Stimulated activated CD4-positive, alpha-beta T cell treated with anti-CD3 and anti-CD28 coated beads, Interleukin-4, amount 100 ng/mL, for 24 hours (primary cell): ENCODE results near the gene FRY.

Experiments used
- DNase-seq: peaks from one replicate; pipeline ENCODE4 v3.0.0-alpha.2; 2020

FRY gene

GRCh38 chr13:32087955-32088747, 56.6 kb downstream of the FRY start:
- no peak for DNase-seq

- no peak for DNase-seq
These were observed 60.9 kb downstream of the FRY start for GRCh38 chr13:32092496-32092895.

DNA sequence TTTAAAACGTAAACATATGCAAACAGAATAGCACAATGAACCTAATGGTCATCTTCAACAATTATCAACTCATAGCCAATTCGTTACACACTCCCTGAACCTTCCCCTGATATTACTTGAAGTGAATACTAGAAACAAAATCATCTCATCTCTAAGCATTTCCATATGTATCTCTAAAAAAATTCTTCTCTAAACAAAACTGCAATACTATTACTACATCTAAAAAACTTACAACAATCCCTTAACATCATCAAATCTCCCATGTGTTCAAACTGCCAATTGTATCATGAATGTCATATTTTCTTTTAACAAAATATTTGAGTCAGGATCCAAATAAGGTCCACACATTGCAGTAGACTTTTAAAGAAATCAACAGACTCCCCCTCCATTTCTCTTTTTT, 61.4 kb downstream of the FRY start:
- no peak for DNase-seq

GRCh38 chr13:32098272-32098671, 66.7 kb downstream of the FRY start:
- no peak for DNase-seq

GRCh38 chr13:32105653-32106313, 74.2 kb downstream of the FRY start:
- DNase-seq = no peak

- DNase-seq = no peak
These were observed 75.9 kb downstream of the FRY start for GRCh38 chr13:32107474-32107873.

- no peak for DNase-seq
These were observed 76.4 kb downstream of the FRY start for GRCh38 chr13:32107973-32108372.

DNA sequence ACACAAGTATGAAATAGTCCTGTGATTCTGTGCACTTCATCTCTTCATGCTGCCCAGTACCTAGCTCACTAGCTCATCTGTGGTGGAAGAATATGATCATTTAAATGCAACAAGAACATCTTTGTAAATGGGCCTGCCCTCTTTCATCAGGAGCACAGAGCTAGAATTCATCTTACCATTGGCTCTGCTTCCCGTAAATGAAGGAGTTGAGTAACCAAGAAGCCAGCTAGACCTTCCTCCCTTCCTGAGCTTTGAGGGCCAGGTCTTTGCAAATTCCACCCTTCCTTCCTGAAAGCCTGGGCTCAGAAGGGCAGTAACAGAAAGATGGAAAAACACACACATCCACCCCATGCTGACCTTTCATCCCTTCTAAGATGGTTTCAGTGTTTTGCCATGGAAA, 82.0 kb downstream of the FRY start:
- DNase-seq = no peak

DNA sequence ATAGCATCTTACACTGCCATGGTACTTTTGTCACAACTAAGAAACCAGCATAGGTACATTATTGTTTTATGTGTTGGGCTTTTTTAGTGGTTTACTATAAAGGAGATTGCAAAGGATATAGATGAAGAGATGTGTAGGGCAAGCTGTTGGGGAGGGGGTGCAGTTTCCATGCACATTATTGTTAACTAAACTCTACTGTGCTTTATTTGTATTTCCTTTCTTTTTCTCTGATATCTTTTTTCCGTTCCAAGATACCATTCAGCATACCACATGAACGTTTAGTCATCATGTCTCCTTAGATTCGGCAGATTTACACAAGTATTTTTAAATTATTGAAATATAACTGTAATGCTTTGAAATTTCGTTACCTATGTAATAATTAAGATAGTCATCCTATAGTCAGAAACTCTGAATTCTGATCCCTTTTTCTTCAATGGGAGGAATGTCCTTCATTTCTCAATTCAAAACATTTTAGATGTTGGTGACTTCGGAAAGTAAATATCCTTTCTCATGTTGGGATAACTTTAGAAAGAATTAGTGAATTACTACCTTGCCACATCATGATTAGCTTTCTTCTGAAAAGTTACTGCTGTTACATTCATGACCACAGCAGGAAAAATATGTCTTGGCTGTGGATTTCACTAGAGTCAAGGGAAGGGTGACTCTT, 82.8 kb downstream of the FRY start:
- DNase-seq = no peak

DNA sequence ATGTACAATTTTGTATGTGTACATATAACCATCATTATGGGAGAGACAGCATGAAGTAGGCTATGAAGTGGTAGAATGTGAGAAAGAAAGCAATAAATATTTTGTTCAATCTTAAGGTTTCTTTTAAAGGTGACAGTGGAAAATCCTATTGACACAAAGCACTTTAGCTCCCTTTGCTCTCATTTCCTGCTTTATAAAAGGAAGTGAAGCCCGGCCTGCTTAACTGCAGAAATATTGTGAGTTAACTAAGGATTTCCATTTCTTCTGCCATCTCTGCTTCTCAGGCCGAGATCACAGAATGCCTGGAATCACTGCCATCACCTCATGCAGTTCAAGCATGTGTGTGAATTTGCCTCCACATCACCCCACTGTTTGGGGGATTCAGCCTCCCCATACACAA, 83.5 kb downstream of the FRY start:
- no peak for DNase-seq

- DNase-seq = no peak
These were observed 84.6 kb downstream of the FRY start for GRCh38 chr13:32116210-32116609.

DNA sequence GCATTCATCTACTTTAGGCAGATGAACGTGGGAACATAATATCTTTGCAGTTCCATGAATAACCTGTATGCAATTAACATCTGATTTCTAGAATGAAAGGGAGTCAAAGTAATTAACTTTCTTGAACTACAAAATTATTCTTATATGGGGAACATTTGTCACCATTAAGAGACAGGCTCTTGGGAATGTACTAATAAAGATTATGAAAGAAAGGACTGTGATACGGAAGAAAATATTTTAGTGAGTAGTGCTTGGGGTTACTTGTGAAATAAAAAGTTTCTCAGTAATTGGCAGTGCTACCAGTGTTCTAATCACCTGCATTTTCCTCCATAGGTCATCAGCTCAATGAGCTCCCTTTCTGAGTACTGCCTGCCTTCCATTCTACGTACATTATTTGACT, 85.4 kb downstream of the FRY start:
- DNase-seq = no peak

- no peak for DNase-seq
These were observed 86.1 kb downstream of the FRY start for GRCh38 chr13:32117701-32118100.

- DNase-seq = no peak
These were observed 89.7 kb downstream of the FRY start for GRCh38 chr13:32121316-32121715.

GRCh38 chr13:32124743-32125142, 93.2 kb downstream of the FRY start:
- DNase-seq = no peak

- no peak for DNase-seq
These were observed 93.7 kb downstream of the FRY start for GRCh38 chr13:32125221-32125689.

DNA sequence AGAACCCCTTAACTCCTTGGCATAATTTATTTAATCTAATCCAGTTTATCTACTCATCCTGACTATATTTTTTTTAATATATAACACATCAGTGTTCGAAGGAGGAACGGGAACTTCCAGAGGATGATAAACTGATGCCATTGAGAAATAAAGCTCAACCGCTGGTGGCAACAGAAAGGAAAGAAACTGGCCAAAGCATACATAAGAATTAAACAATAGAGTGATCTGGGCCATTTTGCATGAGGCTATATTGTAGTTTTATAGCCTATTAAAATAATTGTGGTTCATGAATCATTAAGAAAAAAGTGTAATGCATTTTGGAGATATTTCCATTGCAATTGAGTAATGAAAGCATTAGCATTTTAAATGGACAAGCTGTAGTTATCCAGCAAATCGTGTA, 94.2 kb downstream of the FRY start:
- DNase-seq = no peak

DNA sequence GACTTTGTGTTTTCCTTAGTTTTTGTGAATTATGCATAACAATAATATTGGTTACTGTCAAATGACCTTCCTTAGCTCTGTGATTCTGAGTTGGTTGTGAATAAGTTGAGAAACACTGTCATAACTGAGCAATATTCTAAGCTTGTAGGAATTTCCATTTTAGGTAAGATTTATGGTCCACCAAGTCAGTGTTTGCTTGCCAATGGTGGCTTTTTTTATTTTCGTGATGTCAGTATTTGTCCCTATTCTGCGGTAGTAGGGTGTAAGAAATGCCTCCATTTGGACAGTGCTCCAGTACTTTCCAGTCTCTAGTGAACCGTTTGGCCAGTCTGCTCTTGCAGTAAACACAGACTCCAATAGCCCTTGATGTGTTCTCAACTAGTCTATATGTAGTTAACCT, 94.7 kb downstream of the FRY start:
- DNase-seq = no peak

DNA sequence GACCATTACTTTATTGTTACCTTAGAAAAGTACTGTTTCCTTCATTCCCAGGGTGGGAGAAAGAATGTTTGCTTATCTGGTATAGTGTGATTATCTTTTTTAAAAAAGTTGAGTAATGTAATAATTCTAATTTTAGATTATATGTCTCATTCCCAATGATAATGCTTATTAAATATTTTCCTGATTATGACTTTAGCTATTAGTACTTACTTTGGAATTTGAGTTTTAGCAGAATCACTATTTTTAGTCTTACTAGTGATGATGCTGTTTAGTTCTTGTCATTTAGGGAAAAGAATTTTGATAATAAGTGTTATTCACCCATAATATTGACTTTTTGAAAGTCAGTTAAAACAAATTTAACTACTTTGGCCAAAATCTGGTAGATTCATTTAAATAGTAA, 95.2 kb downstream of the FRY start:
- no peak for DNase-seq

DNA sequence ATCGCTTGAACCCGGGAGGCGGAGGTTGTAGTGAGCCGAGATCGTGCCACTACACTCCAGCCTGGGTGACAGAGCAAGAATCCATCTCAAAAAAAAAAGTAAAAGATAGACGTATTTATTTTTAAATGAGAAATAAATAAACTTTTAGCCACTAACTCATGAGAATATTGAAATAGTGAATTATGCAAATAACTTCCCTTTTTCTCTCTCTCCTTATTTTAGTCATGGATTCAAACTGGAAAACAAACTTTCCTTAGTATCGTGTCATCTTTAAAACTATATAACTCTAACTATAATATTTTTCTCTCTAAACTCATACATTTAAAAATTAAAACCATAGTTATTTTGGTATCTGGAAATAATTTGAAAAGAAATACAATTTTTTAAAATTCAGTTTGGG, 96.1 kb downstream of the FRY start:
- DNase-seq = no peak

DNA sequence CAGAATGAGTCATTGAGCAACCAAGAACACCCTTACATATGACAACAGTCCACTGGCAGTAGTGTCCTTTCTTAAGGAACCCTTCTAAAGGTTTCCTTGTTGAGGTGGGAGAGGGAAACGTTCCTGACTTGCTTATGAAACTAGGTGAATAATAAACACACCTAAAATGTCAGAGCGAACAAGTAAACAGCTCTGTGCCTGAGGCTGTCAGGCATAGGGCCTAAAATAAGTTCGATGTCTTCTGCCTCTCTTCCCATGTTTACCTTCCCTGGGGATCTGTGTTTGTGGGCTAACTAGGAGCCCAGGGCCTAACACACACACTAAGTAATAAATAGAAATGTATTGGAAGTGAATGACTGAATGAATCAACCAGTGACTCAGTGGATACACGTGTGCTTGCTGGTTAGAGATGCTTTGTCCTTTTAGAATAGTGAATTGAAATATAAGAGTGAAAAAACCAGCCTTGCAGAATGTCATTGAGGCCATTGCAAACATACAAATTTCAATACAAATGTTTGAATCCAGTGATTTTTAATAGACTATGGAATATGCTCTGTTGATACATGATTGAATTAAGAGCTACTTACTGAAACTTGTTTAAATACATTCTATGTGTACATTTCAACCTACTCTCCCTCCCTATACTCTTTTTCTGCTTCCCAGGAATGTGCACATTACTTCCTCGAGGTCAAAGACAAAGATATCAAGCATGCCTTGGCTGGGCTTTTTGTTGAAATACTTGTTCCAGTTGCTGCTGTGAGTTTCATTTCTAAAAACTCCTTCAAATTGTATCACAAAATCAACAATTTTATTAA, 102.9 kb downstream of the FRY start:
- no peak for DNase-seq

GRCh38 chr13:32135056-32135390, 103.4 kb downstream of the FRY start:
- no peak for DNase-seq

DNA sequence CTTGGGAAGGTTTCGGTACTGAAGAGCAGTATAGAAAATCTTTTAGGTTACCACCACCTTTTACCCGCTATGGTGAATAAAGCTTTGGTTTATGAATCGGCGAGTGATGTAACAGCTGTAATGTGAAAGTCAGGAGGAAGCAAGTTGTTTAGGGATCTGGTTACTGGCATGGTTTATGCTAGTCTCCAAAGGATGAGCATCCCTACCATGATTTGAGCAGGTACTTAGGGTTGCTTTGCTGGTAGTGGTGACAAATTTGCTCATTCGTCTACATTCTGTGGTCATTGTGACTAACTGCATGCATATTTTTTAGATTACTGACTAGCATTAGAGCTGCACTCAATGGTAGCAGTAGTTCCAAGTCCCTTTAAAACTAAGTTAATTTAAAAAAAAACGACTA, 104.1 kb downstream of the FRY start:
- DNase-seq = no peak
